HEK293 (cell line): ENCODE data around the gene FAM221A.

Experiments used
- FEZF1 ChIP-seq: fragments of 450-650 bp; formaldehyde crosslinking; IDR thresholded peaks from 2 replicates; pipeline ENCODE4 v1.5.1; 2016; ENCODE audit warnings: missing biosample characterization, missing genetic modification characterization
- GLI4 ChIP-seq: fragments of 450-650 bp; formaldehyde crosslinking; IDR thresholded peaks from 2 replicates; pipeline ENCODE4 v1.5.1; 2016; ENCODE audit warnings: missing biosample characterization, missing genetic modification characterization
- KLF16 ChIP-seq: fragments of 450-650 bp; formaldehyde crosslinking; IDR thresholded peaks from 2 replicates; pipeline ENCODE4 v1.5.1; 2017; ENCODE audit warnings: missing biosample characterization, missing genetic modification characterization
- ZNF202 ChIP-seq: fragments of 450-650 bp; formaldehyde crosslinking; IDR thresholded peaks from 2 replicates; pipeline ENCODE4 v1.5.1; 2016; ENCODE audit warnings: missing biosample characterization, missing genetic modification characterization, borderline replicate concordance
- ZNF335 ChIP-seq: fragments of 450-650 bp; formaldehyde crosslinking; conservative IDR thresholded peaks from 2 replicates; pipeline ENCODE4 v1.5.1; 2016; ENCODE audit warnings: missing biosample characterization, missing genetic modification characterization
- ZNF449 ChIP-seq: fragments of 450-650 bp; formaldehyde crosslinking; IDR thresholded peaks from 2 replicates; pipeline ENCODE4 v1.5.1; 2017; ENCODE audit warnings: missing biosample characterization, mild to moderate bottlenecking, missing genetic modification characterization, moderate library complexity
- ZNF76 ChIP-seq: fragments of 450-650 bp; formaldehyde crosslinking; IDR thresholded peaks from 2 replicates; pipeline ENCODE4; 2016; ENCODE audit warnings: low read depth, missing biosample characterization, missing genetic modification characterization, borderline replicate concordance
- ZSCAN30 ChIP-seq: fragments of 450-650 bp; IDR thresholded peaks from 2 replicates; pipeline ENCODE4 v1.5.1; 2018; ENCODE audit warnings: missing biosample characterization, mild to moderate bottlenecking, missing genetic modification characterization, moderate library complexity
- TF ChIP-seq, protein P1 (sequence below): fragments of 450-650 bp; formaldehyde crosslinking; IDR thresholded peaks from 2 replicates; pipeline ENCODE4 v1.5.1; 2016; ENCODE audit warnings: missing biosample characterization, missing genetic modification characterization
- TF ChIP-seq, protein P2 (sequence below): fragments of 450-650 bp; formaldehyde crosslinking; IDR thresholded peaks from 2 replicates; pipeline ENCODE4 v1.5.1; 2016; ENCODE audit warnings: missing biosample characterization, missing genetic modification characterization, low read depth

GRCh38 chr7:23698822-23699221 lies 18.8 kb downstream of the FAM221A start:
- TF ChIP-seq KLF16 (tag by site-specific recombination) (no peak), ZNF335 (tag by site-specific recombination) (no peak), ZNF202 (tag by site-specific recombination) (no peak), FEZF1 (no peak), ZNF76 (tag by site-specific recombination) (no peak), ZNF449 (tag by site-specific recombination) (no peak), GLI4 (tag by site-specific recombination) (no peak), ZSCAN30 (tag by site-specific recombination) (no peak)
- TF ChIP-seq, protein P1, sequence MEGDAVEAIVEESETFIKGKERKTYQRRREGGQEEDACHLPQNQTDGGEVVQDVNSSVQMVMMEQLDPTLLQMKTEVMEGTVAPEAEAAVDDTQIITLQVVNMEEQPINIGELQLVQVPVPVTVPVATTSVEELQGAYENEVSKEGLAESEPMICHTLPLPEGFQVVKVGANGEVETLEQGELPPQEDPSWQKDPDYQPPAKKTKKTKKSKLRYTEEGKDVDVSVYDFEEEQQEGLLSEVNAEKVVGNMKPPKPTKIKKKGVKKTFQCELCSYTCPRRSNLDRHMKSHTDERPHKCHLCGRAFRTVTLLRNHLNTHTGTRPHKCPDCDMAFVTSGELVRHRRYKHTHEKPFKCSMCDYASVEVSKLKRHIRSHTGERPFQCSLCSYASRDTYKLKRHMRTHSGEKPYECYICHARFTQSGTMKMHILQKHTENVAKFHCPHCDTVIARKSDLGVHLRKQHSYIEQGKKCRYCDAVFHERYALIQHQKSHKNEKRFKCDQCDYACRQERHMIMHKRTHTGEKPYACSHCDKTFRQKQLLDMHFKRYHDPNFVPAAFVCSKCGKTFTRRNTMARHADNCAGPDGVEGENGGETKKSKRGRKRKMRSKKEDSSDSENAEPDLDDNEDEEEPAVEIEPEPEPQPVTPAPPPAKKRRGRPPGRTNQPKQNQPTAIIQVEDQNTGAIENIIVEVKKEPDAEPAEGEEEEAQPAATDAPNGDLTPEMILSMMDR (tag by site-specific recombination), result no peak
- TF ChIP-seq, protein P2, sequence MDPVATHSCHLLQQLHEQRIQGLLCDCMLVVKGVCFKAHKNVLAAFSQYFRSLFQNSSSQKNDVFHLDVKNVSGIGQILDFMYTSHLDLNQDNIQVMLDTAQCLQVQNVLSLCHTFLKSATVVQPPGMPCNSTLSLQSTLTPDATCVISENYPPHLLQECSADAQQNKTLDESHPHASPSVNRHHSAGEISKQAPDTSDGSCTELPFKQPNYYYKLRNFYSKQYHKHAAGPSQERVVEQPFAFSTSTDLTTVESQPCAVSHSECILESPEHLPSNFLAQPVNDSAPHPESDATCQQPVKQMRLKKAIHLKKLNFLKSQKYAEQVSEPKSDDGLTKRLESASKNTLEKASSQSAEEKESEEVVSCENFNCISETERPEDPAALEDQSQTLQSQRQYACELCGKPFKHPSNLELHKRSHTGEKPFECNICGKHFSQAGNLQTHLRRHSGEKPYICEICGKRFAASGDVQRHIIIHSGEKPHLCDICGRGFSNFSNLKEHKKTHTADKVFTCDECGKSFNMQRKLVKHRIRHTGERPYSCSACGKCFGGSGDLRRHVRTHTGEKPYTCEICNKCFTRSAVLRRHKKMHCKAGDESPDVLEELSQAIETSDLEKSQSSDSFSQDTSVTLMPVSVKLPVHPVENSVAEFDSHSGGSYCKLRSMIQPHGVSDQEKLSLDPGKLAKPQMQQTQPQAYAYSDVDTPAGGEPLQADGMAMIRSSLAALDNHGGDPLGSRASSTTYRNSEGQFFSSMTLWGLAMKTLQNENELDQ (tag by site-specific recombination), result no peak
